ENCODE data around the gene POLE2.
"Not testable (repeated sequence)": the region's sequence is repeated elsewhere in the genome, so short reads cannot be mapped to it uniquely, and the experiment has no call there.

- TF ChIP-seq CTCF (IDR thresholded peaks at IDR 0.05; ENCODE audit: low read depth, low read length); POLR2A (IDR thresholded peaks at IDR 0.05; ENCODE audit: extremely low read depth, insufficient read length); MAX (IDR thresholded peaks at IDR 0.05; ENCODE audit: low read depth, low read length): not testable (repeated sequence)
Observed at GRCh38 chr14:49735669-49736068, 47.7 kb upstream of the POLE2 start.

Data from NB4 (cell line).